Stimulated activated CD8-positive, alpha-beta memory T cell treated with anti-CD3 and anti-CD28 coated beads, Interleukin-7, amount 100 ng/mL, for 4 hours (primary cell): ENCODE data around the gene OMG.
"Not testable (repeated sequence)": the region's sequence is repeated elsewhere in the genome, so short reads cannot be mapped to it uniquely, and the experiment has no call there.

Experiments
- DNase-seq, 2 donors: peaks; one replicate each; pipeline ENCODE4 v3.0.0-alpha.2; 2020; ENCODE audit warnings: low read depth in 2 of 2

Gene OMG

DNA sequence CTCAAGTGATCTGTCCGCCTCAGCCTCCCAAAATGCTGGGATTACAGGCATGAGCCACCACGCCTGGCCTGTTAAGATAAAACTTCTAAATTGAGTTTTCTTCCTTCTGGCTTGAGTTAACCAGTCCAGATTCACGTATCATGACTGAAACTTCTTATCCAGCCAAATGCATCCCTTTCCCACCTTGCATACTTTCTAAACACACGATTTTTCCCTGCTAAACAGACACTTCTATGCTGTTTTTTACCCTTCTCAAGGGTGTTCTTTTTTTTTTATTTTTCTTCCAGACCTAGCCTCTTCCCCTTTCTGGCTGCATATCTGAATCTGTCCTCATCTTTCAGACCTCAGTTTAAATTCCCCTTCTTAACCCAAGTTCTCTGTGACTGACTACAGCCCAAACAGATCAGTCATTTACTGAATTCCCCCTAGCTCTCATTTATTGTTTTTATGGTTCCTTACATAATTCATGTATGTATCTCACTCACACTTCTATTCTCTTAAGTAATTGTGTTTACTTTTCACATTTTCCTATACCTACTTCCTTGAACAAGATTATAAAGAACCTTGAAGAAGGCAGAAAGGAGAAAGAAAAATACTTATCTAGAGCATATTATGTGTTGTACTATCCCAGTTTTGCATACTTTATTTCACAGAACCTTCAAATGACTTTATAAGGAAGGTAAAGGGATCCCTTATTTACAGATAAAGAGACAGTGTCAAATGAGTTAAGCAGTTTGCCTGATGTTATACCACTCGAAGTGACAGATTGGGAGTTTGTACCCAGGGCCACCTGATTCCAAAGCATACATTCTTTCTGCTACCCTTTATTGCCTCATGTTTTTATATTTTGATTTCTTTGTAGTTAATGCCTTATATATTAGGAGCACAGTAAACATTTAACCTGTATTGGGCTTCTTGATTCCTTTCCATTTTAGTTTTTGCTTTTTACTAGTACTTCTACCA is 11.6 kb upstream of the OMG start:
- DNase-seq, result no peak

DNA sequence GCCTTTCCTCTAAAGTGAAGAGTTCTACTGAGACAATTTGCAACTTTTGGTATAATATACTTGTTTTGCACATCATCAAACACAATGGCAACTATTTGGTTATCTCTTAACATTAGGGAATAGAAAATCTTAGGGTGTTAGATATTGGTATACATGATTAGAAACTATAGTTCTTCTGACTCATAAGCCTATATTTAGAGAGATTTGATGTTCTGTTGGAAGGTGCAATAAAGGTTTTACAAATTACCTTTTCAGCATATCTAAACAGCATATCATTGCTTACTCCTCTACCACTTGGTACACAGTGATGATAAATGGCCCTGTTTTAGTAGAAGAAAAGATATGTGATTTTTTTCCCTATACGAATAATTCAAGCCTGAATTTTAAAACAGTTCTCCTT is 10.6 kb upstream of the OMG start:
- no peak for DNase-seq

DNA sequence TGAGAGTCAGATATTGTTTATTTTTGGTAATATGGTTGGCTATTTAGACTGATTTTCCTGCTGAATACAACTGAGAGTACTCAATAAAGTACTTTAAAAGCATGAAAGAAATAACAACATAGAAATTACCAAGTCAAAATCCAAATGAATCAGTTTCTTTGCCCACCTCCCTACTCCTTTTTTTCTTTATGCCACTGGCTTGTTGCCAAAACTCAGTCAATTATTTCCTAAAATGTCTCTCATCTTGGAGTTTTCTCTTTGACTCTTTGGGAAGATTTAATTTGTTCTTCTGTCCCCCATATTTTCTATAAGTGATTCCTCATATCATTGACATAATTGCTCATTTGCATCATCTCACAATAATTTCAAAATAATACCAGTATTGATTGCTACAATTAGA is 2.6 kb upstream of the OMG start:
- DNase-seq, result no peak

DNA sequence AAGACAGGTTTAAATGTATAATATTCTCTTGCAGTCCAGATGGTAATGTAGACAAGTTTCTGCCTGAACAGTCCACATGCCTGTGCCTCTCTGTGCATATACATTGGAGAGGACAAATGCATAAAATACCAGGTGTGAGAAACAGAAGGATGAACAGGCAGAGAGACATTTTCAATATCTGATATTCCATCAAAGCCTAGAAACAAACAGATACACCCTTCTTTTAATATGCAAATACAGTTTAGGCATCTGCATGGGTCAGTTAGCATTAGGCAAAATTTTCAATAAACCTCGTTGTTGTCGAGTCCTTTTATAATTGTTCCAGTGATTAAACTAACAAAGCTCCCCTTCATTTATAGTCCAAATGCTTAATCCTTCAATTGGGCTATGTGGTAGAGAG is 897 bp downstream of the OMG start:
- DNase-seq, result no peak

DNA sequence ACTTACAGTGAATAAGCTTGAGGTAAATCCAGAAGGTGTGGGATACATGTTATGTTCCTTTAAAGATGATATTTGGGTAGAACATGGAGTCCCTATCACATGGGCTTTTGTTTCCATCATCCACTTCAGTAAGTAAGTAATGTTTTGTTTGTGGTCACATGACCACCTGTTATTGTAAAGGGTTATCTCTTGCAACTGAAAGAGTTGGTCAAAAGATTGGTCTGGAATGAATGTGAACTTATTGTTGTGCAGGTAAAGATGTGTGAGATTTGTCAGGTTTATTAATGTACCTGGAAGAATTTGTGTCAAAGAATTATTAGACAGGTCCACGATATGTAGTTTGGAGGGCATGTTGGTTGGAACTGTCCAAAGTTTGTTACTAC is 1.6 kb downstream of the OMG start:
- no peak for DNase-seq

DNA sequence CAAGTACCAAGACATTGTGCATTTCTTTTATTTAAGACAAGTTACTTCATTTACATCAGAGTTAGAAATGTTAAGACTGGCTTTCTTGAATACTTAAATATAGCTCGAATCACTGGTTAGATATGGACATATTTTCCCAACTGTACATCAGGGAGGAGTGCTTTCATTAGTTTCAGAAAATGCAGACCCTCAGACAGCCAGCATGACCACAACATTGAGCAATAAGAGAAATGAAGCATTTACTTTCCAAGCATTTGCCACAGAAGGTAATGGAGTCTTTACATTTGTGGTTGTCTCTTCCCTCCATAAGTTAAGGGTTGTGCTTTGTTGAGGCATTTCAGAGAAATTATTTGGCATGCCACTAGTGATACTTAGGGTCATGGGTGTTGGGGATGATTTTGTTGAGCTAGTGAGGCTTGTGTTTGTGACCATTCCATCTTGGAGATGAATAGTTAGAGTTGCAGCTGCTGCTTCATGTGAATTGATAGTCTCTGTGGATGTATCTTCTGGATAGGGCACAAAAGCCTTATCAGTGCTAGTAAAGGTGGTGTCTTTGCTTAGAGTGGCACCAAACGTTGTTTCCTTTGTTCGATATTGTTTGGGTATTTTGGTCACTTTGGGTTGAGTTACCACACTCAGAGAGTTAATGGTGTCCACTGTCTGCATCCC is 2.1 kb downstream of the OMG start:
- DNase-seq, result no peak

DNA sequence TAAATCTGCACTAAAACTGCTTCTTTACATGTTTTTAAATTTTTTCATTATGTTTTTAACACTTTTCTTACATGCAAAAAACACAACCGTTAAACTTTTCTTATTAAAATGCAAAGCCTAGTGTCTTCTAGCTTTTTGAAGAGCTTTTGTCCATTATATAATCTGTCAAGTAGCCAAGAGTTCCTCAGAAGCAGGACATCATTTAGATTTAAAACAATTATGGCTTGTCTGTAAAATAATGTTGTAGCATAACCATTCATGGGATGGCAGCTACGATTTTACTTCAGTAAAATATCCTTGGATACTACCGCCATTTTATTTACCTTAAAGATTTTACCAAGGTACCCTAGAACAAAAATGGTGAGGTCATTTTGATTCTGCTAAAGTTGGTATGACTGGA is 2.8 kb downstream of the OMG start:
- no peak for DNase-seq

DNA sequence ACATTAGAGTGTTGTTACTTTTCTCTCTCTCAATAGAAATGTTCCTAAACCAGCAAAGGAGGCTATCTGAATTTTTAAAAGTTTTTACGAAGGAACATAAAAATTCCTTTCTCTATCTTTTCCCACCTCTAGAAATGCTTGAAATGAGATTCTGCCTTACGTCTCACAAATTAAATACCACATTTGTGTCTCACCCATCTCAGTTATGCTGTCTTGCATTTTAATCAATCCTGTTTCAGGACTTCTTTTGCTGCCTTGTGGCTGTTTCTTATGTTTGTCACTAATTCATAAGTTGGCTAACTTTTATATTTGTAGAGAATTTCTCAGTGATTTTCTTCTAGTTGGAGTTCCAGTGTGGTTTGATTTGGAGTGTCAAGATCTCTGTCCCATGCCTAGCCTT is 3.5 kb downstream of the OMG start:
- no peak for DNase-seq

DNA sequence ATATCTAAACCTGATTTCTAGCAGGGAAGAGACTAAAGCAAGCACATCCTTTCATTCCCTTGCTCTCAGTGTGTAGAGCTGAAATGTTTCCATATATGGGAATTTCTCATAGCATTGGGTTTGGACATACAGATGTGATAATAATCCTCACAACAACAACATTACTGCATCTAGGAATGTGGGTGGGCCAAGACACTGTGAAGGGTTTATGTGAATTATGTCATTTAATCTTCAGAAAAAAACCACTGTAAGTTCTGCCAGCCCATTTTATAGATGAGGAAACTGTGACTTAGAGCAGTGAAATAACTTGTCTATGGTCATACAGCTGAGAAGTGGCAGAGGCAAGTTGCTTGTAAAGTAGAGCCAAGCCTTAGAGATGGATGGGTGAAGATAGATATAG is 5.2 kb downstream of the OMG start:
- no peak for DNase-seq

DNA sequence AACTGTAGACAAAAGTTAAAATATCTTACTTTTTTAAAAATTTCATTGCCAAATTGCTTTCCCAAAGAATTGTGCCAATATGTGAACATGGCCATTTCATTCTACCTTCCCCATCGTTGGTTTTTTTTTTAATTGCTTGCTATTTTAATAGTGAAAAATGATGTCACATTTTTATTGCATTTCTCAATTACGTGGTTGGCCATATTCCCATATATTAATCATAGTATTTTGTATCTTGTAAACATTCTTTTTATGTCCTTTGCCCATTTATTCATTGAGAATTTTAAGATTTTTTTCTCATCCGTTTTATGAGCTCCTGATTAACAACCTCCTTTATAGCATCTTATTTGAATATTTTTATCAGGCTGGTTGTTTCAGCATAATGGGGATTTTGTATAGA is 7.2 kb downstream of the OMG start:
- no peak for DNase-seq

DNA sequence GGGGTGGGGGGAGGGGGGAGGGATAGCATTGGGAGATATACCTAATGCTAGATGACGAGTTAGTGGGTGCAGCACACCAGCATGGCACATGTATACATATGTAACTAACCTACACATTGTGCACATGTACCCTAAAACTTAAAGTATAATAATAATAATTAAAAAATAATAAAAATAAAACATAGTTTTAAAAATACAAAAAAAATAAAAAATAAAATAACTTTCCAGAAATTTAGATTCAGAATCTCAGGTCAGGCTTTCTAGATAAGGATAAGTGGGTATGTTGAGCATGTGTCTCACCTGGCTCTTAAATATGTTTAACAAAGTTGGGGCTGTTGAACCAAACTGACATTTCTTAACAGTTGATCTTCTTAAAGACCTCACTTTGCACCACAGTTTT is 9.1 kb downstream of the OMG start:
- DNase-seq, result not testable (repeated sequence)

DNA sequence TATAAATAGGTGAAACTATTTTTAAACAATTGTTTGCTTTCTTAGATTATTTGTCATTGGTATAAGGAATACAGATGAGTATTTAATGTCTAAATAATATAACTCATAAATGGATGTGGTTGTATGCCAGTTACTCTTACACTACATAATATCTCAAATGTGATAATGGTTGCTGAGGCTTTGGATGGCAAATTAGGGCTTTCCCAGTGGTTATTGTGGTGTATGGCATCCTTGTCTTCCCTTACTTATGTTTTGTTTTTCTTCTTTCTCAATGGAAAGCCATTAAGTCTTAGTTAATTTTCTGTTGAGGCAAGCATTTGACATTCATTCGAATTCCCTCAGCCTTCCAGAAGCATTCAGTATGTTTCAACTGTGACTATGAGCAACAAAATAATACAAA is 10.5 kb downstream of the OMG start:
- no peak for DNase-seq

DNA sequence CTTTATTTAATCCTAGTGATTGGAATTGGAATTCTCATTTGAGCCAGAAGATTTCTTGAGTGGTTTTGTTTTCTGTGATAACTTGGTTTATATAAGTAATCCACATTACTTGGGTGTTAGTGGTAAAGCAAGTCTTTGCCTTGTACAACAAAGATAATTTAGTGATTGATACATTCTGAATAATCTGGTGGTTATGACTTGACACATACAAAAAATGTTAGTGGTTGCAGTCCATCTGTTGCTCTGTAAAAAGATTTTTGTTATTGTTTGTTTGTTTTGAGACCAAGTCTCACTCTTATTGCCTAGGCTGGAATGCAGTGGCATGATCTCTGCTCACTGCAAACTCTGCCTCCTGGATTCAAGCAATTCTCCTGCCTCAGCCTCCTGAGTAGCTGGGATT is 13.2 kb downstream of the OMG start:
- no peak for DNase-seq

DNA sequence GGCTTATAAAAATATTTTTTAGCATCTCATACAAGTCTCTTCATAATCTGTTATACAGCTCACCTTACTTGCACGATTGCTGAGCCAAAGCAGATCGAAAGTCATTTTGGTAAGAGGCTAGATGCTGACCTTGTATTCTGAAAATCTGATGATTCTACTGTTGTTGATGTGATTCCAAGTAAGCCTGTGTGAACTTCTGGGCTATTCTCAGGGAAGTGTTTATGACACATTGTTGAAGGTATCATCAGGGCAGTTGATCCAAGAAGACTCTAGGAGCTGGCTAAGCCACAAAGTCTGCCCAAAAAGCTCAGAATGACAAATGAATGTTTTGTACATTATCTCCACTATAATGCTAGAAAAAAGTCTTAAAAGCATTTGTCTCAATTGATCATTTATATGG is 16.0 kb downstream of the OMG start:
- DNase-seq, result no peak

DNA sequence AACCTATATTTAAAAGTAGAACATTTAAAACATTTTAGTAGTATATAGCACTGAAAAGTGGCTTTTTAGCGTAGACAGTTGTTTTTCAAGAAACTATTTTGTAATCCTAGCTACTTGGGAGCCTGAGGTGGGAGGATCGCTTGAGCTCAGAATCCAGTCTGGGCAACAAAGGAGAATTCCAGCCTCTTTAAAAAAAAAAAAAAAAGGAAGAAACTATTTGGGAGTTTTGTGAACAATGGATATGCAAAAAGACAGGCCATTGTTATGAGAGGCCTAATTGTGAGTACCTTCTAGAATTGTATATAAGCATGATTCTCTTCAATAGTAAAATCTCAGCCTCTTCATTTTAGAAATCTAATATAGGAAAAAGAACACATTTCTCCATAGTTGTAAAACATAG is 17.6 kb downstream of the OMG start:
- no peak for DNase-seq

DNA sequence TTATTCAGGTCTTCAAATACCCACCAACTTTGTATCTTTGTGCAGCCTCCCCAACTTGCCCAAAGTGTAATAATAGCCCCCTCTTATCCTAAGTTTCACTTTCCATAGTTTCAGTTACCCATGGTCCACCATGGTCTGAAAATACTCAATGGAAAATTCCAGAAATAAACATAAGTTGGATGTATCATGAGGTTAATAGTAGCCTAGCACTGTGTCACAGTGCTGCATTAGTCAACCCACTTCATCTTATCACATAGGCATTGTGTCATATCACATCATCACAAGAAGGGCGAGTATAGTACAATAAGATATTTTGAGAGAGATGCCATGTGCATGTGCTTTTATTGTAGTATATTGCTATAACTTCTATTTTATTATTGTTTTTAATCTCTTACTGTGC is 21.9 kb downstream of the OMG start:
- DNase-seq, result no peak

DNA sequence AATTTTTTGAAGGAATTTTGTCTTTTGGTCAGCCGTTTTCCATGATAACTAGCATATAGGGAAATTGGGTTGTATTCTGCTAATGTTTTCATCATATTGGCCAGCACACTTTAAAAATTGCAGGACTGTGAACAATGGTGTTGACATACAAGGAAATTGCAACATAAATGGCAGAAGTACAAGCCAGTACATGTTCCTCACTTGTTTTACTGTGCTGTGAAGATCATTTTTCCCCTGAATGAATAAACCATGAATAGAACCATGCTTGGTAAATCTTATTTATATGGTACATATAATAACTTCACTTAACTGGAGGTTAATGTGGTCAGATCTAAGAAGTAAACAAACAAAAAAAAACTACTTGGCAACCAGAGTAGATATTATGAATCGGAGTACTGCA is 22.8 kb downstream of the OMG start:
- DNase-seq, result no peak

DNA sequence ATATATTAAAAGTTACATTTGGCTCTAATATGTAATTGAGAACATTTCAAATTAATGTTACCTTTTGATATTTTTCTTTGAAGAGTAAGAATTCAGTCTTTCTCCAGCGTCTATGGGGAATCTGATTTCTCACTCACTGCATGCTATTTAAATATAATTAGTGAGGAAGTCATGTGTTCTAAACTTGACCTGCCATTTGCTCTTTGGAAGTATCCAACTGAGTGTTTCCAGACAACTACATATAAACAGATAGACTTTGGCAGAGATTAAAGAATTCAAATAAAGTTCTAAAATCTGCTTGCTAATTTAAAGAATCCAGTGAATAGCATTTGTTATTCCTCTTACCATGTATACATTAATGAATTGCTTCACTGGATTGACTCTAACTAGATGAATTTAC is 23.5 kb downstream of the OMG start:
- no peak for DNase-seq

DNA sequence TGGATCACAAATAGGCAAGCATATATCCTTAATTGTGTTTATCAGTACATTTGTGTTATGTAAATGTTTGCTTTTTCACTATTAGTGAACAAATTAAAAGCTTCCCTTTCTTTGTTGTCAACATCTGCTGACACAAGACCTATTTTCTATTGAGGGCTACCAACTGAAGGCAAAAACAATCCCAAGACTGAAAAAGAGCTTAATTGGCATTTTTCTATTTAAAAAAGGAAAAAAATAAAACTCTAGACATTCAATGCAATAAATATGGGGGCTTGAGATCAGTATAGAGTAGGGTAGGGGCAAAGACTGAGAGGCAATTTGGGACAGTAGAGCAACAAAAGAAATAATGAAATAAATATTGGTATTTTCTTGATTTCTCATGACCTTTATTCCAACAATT is 24.2 kb downstream of the OMG start:
- DNase-seq, result no peak

DNA sequence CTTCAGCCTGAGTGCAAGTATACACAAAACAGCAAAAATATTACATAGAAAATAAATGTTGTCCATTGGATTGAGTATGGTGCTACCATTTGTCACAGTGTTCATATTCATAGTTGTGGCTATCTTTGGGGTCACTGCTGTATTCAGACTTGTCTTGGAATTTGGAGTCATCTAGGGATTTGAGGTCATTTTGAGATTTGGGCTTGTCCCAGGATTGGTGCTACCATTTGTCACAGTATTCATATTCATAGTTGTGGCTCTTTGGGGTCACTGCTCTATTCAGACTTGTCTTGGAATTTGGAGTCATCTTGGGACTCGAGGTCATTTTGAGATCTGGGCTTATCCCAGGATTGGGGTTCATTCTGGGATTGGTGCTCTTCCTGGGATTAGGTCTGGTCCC is 24.8 kb downstream of the OMG start:
- DNase-seq, result no peak

DNA sequence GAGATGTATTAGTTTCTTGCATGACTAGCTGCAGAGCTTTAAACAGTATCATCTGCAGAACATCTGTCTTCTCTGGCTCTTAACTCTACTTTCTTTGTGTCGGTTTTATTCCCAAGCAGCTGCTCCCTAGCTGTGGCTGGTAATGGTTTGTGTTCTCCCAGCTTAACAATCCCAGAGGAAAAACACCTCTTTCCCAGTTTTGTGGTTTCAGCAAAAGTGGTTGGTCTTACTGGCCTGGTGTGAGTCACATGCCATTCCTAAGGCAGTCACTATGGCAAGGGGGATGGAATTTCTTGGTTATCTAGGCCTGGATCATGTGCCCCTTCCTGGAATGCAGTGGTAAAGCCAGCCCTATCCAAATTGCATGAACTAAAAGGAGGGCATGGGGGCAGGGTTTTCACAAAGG is 27.5 kb downstream of the OMG start:
- no peak for DNase-seq

DNA sequence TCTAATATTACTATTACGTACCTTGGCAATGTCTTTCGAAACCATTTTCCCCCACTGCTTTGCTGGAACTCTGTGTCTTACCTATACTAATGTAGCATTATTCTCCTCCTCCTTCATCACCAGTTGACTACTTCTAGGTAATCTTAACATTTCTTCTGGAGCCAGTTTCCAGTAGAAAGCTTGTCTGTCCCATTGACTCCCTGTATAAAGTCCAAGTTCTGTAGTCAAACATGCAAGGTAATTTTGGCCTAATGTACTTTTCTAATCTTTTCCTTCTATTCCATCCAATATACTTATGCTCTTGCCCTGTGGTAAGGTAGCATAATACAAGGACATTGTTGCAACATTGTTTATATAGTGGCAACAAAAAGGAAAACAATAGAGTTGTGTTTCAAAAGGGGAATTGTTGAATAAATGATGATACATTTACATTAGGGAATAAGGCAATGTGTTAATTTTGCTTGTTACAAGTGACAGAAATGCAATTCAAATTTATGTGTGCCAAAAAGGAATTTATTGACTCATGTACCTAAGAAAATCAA is 27.9 kb downstream of the OMG start:
- no peak for DNase-seq

DNA sequence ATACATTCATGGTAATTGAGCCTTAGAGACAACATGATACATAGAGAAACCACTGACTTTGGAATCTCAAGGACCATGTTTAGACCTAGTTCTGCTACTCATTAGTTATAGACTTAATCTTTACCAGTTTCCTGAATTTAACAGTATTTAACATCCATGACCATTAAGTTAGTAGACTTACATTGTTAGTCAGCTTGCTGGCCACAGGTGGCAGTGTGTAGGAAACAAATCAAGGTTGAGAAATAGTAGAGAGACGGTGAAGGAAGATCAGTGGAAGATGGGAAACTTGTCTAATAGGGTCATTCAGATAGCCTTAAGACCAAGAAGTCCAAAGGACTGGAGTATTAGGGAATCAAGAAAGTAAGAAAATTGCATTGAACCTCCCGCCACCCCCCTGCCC is 31.0 kb downstream of the OMG start:
- DNase-seq, result no peak
